Neural crest cell (in vitro differentiated cells): Measurements from ENCODE around the gene GALNTL6. TPM values are rescaled to one million over a fixed set of nuclear protein-coding genes. Genes with fewer than 3 reads are reported as not detected.

ENCODE experiments used
- DNase-seq: peaks from one replicate; pipeline ENCODE4 v3.0.0; 2021; ENCODE audit warnings: low read depth, mixed read lengths, low spot score
- H3K27ac Mint-ChIP-seq: one replicate; pipeline ENCODE4 v1.8.0; 2021; ENCODE audit warnings: mild to moderate bottlenecking, mixed read lengths; ENCODE audit not compliant: unreplicated experiment
- H3K27me3 Mint-ChIP-seq: 2 replicates; pipeline ENCODE4 v1.8.0; 2021; ENCODE audit warnings: low read depth, mild to moderate bottlenecking, mixed read lengths
- H3K36me3 Mint-ChIP-seq: 2 replicates; pipeline ENCODE4 v1.8.0; 2021; ENCODE audit warnings: low read depth, mild to moderate bottlenecking, mixed read lengths
- H3K4me1 Mint-ChIP-seq: 2 replicates; pipeline ENCODE4 v1.8.0; 2021; ENCODE audit warnings: mixed read lengths
- H3K4me3 Mint-ChIP-seq: one replicate; pipeline ENCODE4 v1.8.0; 2021; ENCODE audit warnings: mild to moderate bottlenecking, mixed read lengths
- H3K9me3 Mint-ChIP-seq: 2 replicates; pipeline ENCODE4 v1.8.0; 2021; ENCODE audit warnings: mixed read lengths
- CTCF ChIP-seq: fragments of 200-600 bp; sonication (generic); conservative IDR thresholded peaks from 2 replicates; pipeline ENCODE4 v1.5.0; 2021; ENCODE audit warnings: antibody characterized with exemption, mild to moderate bottlenecking
- total RNA-seq: library from RNA; stranded (reverse); gene quantifications from 2 replicates; pipeline ENCODE4 v1.2.1, GENCODE V29; 2021

GALNTL6 gene
- total RNA-seq, 1 donor from 2014 or later, result 0.07 TPM

DNA sequence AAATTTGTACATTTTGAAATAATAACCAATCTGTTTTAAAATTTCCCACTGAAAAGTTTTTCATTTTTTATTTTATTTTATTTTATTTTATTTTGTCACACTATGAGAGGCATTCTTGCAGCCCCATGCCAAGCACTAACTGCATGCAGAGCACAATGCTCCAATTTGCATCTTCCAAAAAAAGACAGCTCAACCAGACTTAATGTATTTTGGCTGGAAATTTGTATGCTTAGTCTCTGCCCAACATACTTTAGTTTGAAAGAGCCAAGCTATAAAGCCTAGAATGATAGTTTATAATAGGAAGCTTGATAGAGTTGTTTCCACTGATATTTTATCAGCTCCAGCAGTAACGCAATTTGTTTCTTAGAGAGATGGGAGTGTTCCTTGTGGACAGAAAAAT is 235.5 kb downstream of the GALNTL6 start:
- Mint-ChIP-seq H3K27me3 (no peaks in the 10 kb centered on the region), H3K4me1 (peaks cover 19% of the 10 kb centered on the region), H3K9me3 (peaks cover 8% of the 10 kb centered on the region), H3K4me3 (no peak overlapping the region), H3K36me3 (no peaks in the 10 kb centered on the region), H3K27ac (no peak overlapping the region)
- no peak for DNase-seq
- TF ChIP-seq CTCF, result no peak

DNA sequence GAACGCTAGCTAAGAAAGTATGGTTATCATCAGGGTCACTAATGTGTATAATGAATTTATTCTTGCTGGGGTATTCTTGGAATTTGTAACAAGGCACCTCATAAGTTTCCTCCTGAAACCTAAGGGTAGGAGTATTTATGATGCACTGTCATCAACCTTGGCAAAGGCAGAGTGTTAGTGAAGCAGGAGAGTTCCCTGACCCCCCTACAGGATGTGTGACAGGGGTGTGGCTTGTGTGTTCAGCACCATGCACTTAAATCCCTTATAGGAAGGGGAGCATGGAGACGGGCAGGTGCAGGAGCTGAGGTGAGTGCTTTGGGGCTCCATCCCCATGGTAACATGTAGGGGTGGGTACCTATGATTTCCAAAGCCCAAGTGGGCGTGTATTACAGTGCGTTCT is 237.7 kb downstream of the GALNTL6 start:
- Mint-ChIP-seq H3K4me1 (peaks cover 19% of the 10 kb centered on the region), H3K27ac (peak overlapping the region; percentile 76)
- TF ChIP-seq CTCF, result no peak

DNA sequence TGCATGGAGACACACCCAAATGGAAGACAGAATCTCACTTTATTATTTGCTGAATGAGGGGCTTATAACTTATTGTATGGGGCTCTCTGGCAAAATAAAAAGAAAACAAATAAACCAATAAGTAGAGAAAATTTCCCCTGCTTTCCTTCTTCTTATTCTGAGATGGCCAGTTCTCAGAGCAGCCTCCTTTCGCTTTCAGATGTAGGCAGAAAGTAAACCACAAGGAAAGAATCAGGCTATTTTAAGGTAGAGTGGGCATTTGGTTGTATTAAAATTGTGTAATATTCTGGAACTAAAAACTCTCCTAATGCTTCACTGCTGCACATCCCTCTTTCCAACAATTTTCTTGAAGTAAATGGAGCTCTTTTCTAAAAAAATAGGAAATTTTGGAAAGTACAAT is 241.8 kb downstream of the GALNTL6 start:
- DNase-seq, result no peak
- Mint-ChIP-seq H3K4me1 (peaks cover 3% of the 10 kb centered on the region), H3K27ac (no peak overlapping the region), H3K9me3 (peaks cover 4% of the 10 kb centered on the region), H3K27me3 (no peaks in the 10 kb centered on the region), H3K4me3 (no peak overlapping the region), H3K36me3 (no peaks in the 10 kb centered on the region)
- no peak for TF ChIP-seq CTCF

More for the DNA sequence above, 237.7 kb downstream of the GALNTL6 start:
- H3K9me3 Mint-ChIP-seq, result peaks cover 8% of the 10 kb centered on the region
- no peak for DNase-seq
- no peak overlapping the region for H3K4me3 Mint-ChIP-seq
- no peaks in the 10 kb centered on the region for H3K27me3 Mint-ChIP-seq
- no peaks in the 10 kb centered on the region for H3K36me3 Mint-ChIP-seq

DNA sequence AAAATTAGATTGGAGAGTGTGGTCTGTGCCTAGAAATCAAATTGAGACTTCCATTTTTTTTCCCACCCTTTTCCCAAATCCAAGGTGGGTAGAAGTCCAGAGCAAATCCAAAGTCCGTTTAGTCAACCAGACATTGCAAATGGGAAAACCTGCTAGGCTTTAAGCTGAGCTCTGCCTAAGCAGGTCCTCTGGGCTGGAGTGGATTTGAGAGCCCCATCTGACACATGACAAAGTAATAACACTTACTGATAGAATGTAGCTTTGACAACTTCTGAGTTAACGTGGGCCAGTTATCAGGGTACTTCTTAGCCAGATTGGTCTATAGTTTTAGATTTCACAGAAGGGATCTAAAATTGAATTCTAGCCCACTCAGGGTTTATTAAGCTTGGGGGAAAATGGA is 242.3 kb downstream of the GALNTL6 start:
- no peaks in the 10 kb centered on the region for H3K4me1 Mint-ChIP-seq
- TF ChIP-seq CTCF, result no peak
- peaks cover 2% of the 10 kb centered on the region for H3K9me3 Mint-ChIP-seq
- no peak for DNase-seq
- H3K27ac Mint-ChIP-seq, result no peak overlapping the region
- no peaks in the 10 kb centered on the region for H3K27me3 Mint-ChIP-seq
- H3K36me3 Mint-ChIP-seq, result no peaks in the 10 kb centered on the region
- no peak overlapping the region for H3K4me3 Mint-ChIP-seq

GRCh38 chr4:172061204-172061603 is 248.0 kb downstream of the GALNTL6 start:
- Mint-ChIP-seq H3K27ac (no peak overlapping the region), H3K9me3 (peaks cover 5% of the 10 kb centered on the region), H3K4me3 (no peak overlapping the region), H3K27me3 (no peaks in the 10 kb centered on the region), H3K4me1 (no peaks in the 10 kb centered on the region), H3K36me3 (no peaks in the 10 kb centered on the region)
- DNase-seq, result no peak
- TF ChIP-seq CTCF, result no peak

- H3K27ac Mint-ChIP-seq, result no peak overlapping the region
- H3K9me3 Mint-ChIP-seq, result peaks cover 9% of the 10 kb centered on the region
- H3K36me3 Mint-ChIP-seq, result peaks cover 3% of the 10 kb centered on the region
- DNase-seq, result no peak
- H3K4me1 Mint-ChIP-seq, result peaks cover 14% of the 10 kb centered on the region
- no peak for TF ChIP-seq CTCF
- H3K27me3 Mint-ChIP-seq, result no peaks in the 10 kb centered on the region
- no peak overlapping the region for H3K4me3 Mint-ChIP-seq
Measured at GRCh38 chr4:172068506-172068905, 255.3 kb downstream of the GALNTL6 start.
